Activated B cell treated with CpG ODN at 0.5 μM for 24 hours (primary cell): ENCODE results near the gene DHX15. TPM values are rescaled to one million over a fixed set of nuclear protein-coding genes. Genes with fewer than 3 reads are reported as not detected.

Experiments used
- ATAC-seq: fragments of 200-7000 bp; cut with Tn5 transposase; one replicate; pipeline ENCODE4 v1.10.0; 2021; ENCODE audit warnings: low read depth, mild to moderate bottlenecking, moderate library complexity
- CTCF ChIA-PET: fragments of 350-600 bp; sonication (Branson Sonifier 250); formaldehyde crosslinking; loops from one replicate; lab custom pipeline; 2021; ENCODE audit warnings: antibody characterized with exemption; lab: Charles Lee
- POLR2A ChIA-PET: fragments of 350-600 bp; sonication (Branson Sonifier 250); formaldehyde crosslinking; loops from one replicate; lab custom pipeline; 2021; ENCODE audit warnings: antibody characterized with exemption; lab: Charles Lee
- DNase-seq: peaks from one replicate; pipeline ENCODE4 v3.0.0; 2022
- H3K27ac Mint-ChIP-seq: one replicate; pipeline ENCODE4 v1.8.0; 2020; ENCODE audit warnings: mixed read lengths
- H3K27me3 Mint-ChIP-seq: one replicate; pipeline ENCODE4 v1.8.0; 2021; ENCODE audit warnings: mixed read lengths
- H3K36me3 Mint-ChIP-seq: one replicate; pipeline ENCODE4 v1.8.0; 2021; ENCODE audit warnings: low read depth, mixed read lengths
- H3K4me1 Mint-ChIP-seq: one replicate; pipeline ENCODE4 v1.8.0; 2021; ENCODE audit warnings: mixed read lengths
- H3K4me3 Mint-ChIP-seq: one replicate; pipeline ENCODE4 v1.8.0; 2020; ENCODE audit warnings: mild to moderate bottlenecking, mixed read lengths
- H3K9me3 Mint-ChIP-seq: one replicate; pipeline ENCODE4 v1.8.0; 2020; ENCODE audit warnings: mixed read lengths
- CTCF ChIP-seq: fragments of 200-600 bp; IDR thresholded peaks from one replicate; pipeline ENCODE4 v1.8.0; 2022; ENCODE audit warnings: antibody characterized with exemption, mild to moderate bottlenecking
- intact Hi-C: fragments of 100-400 bp; cut with micrococcal nuclease; formaldehyde crosslinking; loops from one replicate; pipeline ENCODE4 v1.15.1; 2024
- total RNA-seq: library from RNA; stranded (reverse); gene quantifications from 2 replicates; pipeline ENCODE4 v1.2.3, GENCODE V29; 2022

The DHX15 gene
- total RNA-seq, 1 donor from 2014 or later: 163 TPM

GRCh38 chr4:24569662-24570061 lies 14.7 kb downstream of the DHX15 start:
- ChIA-PET CTCF (no interaction called here), POLR2A (no interaction called here)
- no peak overlapping the region for H3K4me3 Mint-ChIP-seq
- no peak for TF ChIP-seq CTCF
- intact Hi-C loops: loop anchor here (2.0 kb wide), 1 partner anchor 13 kb away; no protein-coding TSS in a partner anchor
- DNase-seq (no peak), ATAC-seq (no peak)
- peaks cover 58% of the 10 kb centered on the region for H3K4me1 Mint-ChIP-seq
- H3K27ac Mint-ChIP-seq: no peak overlapping the region
- H3K9me3 Mint-ChIP-seq: no peaks in the 10 kb centered on the region
- no peaks in the 10 kb centered on the region for H3K27me3 Mint-ChIP-seq
- peaks cover 76% of the 10 kb centered on the region for H3K36me3 Mint-ChIP-seq

GRCh38 chr4:24568425-24568824 lies 15.9 kb downstream of the DHX15 start:
- Mint-ChIP-seq H3K9me3 (no peaks in the 10 kb centered on the region), H3K27ac (no peak overlapping the region), H3K4me1 (peaks cover 56% of the 10 kb centered on the region), H3K27me3 (no peaks in the 10 kb centered on the region), H3K4me3 (no peak overlapping the region), H3K36me3 (peaks cover 80% of the 10 kb centered on the region)
- TF ChIP-seq CTCF: no peak
- no peak for DNase-seq
- ChIA-PET CTCF (interaction anchor here (1.0 kb wide), 1 partner anchor 14 kb away, joined by 4 read pairs; no protein-coding TSS in a partner anchor), POLR2A (no interaction called here)
- intact Hi-C loops: loop anchor here (2.0 kb wide), 1 partner anchor 14 kb away; no protein-coding TSS in a partner anchor
- no peak for ATAC-seq

GRCh38 chr4:24565054-24565453 lies 19.3 kb downstream of the DHX15 start:
- Mint-ChIP-seq H3K4me3 (no peak overlapping the region), H3K9me3 (peaks cover 2% of the 10 kb centered on the region), H3K36me3 (peaks cover 78% of the 10 kb centered on the region), H3K27me3 (no peaks in the 10 kb centered on the region), H3K4me1 (peaks cover 46% of the 10 kb centered on the region), H3K27ac (no peak overlapping the region)
- POLR2A ChIA-PET: interaction anchor here (1.7 kb wide), 1 partner anchor 19 kb away, joined by 4 read pairs; the partner anchor contains the start of gene DHX15
- ATAC-seq (no peak), DNase-seq (no peak)
- intact Hi-C loops: no loop called here
- TF ChIP-seq CTCF: no peak
- CTCF ChIA-PET: no interaction called here

- ATAC-seq: no peak
- Mint-ChIP-seq H3K27me3 (no peaks in the 10 kb centered on the region), H3K27ac (no peak overlapping the region), H3K9me3 (peaks cover 2% of the 10 kb centered on the region), H3K4me3 (no peak overlapping the region), H3K36me3 (peaks cover 77% of the 10 kb centered on the region), H3K4me1 (peaks cover 45% of the 10 kb centered on the region)
- CTCF ChIA-PET: no interaction called here
- TF ChIP-seq CTCF: no peak
- DNase-seq: no peak
- intact Hi-C loops: no loop called here
- POLR2A ChIA-PET: interaction anchor here (1.7 kb wide), 1 partner anchor 20 kb away, joined by 4 read pairs; the partner anchor contains the start of gene DHX15
Measured at GRCh38 chr4:24564488-24564887, 19.9 kb downstream of the DHX15 start.

- Mint-ChIP-seq H3K9me3 (peaks cover 2% of the 10 kb centered on the region), H3K27me3 (no peaks in the 10 kb centered on the region), H3K27ac (no peak overlapping the region), H3K4me1 (peaks cover 60% of the 10 kb centered on the region), H3K36me3 (peaks cover 75% of the 10 kb centered on the region), H3K4me3 (no peak overlapping the region)
- no peak for DNase-seq
- ChIA-PET POLR2A (no interaction called here), CTCF (no interaction called here)
- TF ChIP-seq CTCF: no peak
- intact Hi-C loops: no loop called here
- ATAC-seq: no peak
Measured at GRCh38 chr4:24561438-24562139, 22.8 kb downstream of the DHX15 start.
